Stimulated activated effector memory CD8-positive, alpha-beta T cell treated with anti-CD3 and anti-CD28 coated beads, Interleukin-12 subunit alpha, Interleukin-12 subunit beta, amount 100 ng/mL, for 72 hours (primary cell): ENCODE measurements around the gene PSG6.
"Not testable (repeated sequence)": the region's sequence is repeated elsewhere in the genome, so short reads cannot be mapped to it uniquely, and the experiment has no call there.

Experiments
- ATAC-seq: fragments of 150-1000 bp; cut with Tn5 transposase; 2 replicates; pipeline ENCODE4 v1.10.0; 2021
- DNase-seq, 2 donors: peaks; one replicate each; pipeline ENCODE4 v3.0.0; 2021 to 2022; ENCODE audit warnings: low spot score in 2 of 2
- H3K27ac Mint-ChIP-seq: one replicate; pipeline ENCODE4 v1.8.0; 2022; ENCODE audit warnings: mild to moderate bottlenecking, mixed read lengths
- H3K36me3 Mint-ChIP-seq: one replicate; pipeline ENCODE4 v1.8.0; 2022; ENCODE audit warnings: mild to moderate bottlenecking, mixed read lengths
- H3K4me1 Mint-ChIP-seq: one replicate; pipeline ENCODE4 v1.8.0; 2022; ENCODE audit warnings: mixed read lengths
- H3K4me3 Mint-ChIP-seq: one replicate; pipeline ENCODE4 v1.8.0; 2022; ENCODE audit warnings: mild to moderate bottlenecking, mixed read lengths
- H3K9me3 Mint-ChIP-seq: one replicate; pipeline ENCODE4 v1.8.0; 2022; ENCODE audit warnings: mixed read lengths

Gene PSG6

GRCh38 chr19:42919757-42920079, 2.0 kb upstream of the PSG6 start:
- Mint-ChIP-seq H3K9me3 (no peaks in the 10 kb centered on the region), H3K4me1 (no peaks in the 10 kb centered on the region), H3K4me3 (no peak overlapping the region), H3K36me3 (no peaks in the 10 kb centered on the region), H3K27ac (no peak overlapping the region)
- ATAC-seq (no peak), DNase-seq (no peak)

- not testable (repeated sequence) for H3K36me3 Mint-ChIP-seq, H3K9me3 Mint-ChIP-seq, H3K4me1 Mint-ChIP-seq, ATAC-seq, H3K27ac Mint-ChIP-seq, H3K4me3 Mint-ChIP-seq
- peak in 1 of 2 donors; percentile 43 for DNase-seq
These were observed 1.5 kb upstream of the PSG6 start for GRCh38 chr19:42919070-42919756.

GRCh38 chr19:42918377-42919069, 829 bp upstream of the PSG6 start:
- not testable (repeated sequence) for H3K27ac Mint-ChIP-seq, ATAC-seq, H3K36me3 Mint-ChIP-seq, H3K4me1 Mint-ChIP-seq, H3K4me3 Mint-ChIP-seq, H3K9me3 Mint-ChIP-seq
- peak in 1 of 2 donors; percentile 35 for DNase-seq

- not testable (repeated sequence) for H3K4me1 Mint-ChIP-seq, H3K36me3 Mint-ChIP-seq, H3K27ac Mint-ChIP-seq, H3K9me3 Mint-ChIP-seq, ATAC-seq, H3K4me3 Mint-ChIP-seq, DNase-seq
These were observed 763 bp downstream of the PSG6 start for GRCh38 chr19:42916931-42917330.

- H3K36me3 Mint-ChIP-seq, H3K27ac Mint-ChIP-seq, H3K9me3 Mint-ChIP-seq, ATAC-seq, H3K4me3 Mint-ChIP-seq, H3K4me1 Mint-ChIP-seq, DNase-seq: not testable (repeated sequence)
These were observed 4.2 kb downstream of the PSG6 start for GRCh38 chr19:42913516-42913915.

GRCh38 chr19:42912941-42913340, 4.8 kb downstream of the PSG6 start:
- ATAC-seq, H3K27ac Mint-ChIP-seq, H3K4me1 Mint-ChIP-seq, H3K36me3 Mint-ChIP-seq, H3K9me3 Mint-ChIP-seq, DNase-seq, H3K4me3 Mint-ChIP-seq: not testable (repeated sequence)

- H3K4me1 Mint-ChIP-seq, H3K9me3 Mint-ChIP-seq, H3K36me3 Mint-ChIP-seq, ATAC-seq, DNase-seq, H3K27ac Mint-ChIP-seq, H3K4me3 Mint-ChIP-seq: not testable (repeated sequence)
These were observed 6.0 kb downstream of the PSG6 start for GRCh38 chr19:42911731-42912130.

- not testable (repeated sequence) for H3K9me3 Mint-ChIP-seq, H3K27ac Mint-ChIP-seq, ATAC-seq, H3K4me3 Mint-ChIP-seq, H3K4me1 Mint-ChIP-seq, H3K36me3 Mint-ChIP-seq
- DNase-seq = peak in 1 of 2 donors; percentile 32
These were observed 11.5 kb downstream of the PSG6 start for GRCh38 chr19:42906162-42906561.

GRCh38 chr19:42900561-42900960, 17.1 kb downstream of the PSG6 start:
- not testable (repeated sequence) for H3K4me3 Mint-ChIP-seq, H3K4me1 Mint-ChIP-seq, DNase-seq

GRCh38 chr19:42899674-42900073, 18.0 kb downstream of the PSG6 start:
- H3K36me3 Mint-ChIP-seq, DNase-seq, H3K9me3 Mint-ChIP-seq, H3K4me1 Mint-ChIP-seq, ATAC-seq, H3K27ac Mint-ChIP-seq, H3K4me3 Mint-ChIP-seq: not testable (repeated sequence)

More at GRCh38 chr19:42900561-42900960, 17.1 kb downstream of the PSG6 start:
- not testable (repeated sequence) for H3K9me3 Mint-ChIP-seq, H3K36me3 Mint-ChIP-seq, H3K27ac Mint-ChIP-seq, ATAC-seq

- not testable (repeated sequence) for ATAC-seq
These were observed 18.6 kb downstream of the PSG6 start for GRCh38 chr19:42899110-42899509.

GRCh38 chr19:42898656-42899055, 19.0 kb downstream of the PSG6 start:
- not testable (repeated sequence) for DNase-seq, ATAC-seq

More at GRCh38 chr19:42899110-42899509, 18.6 kb downstream of the PSG6 start:
- not testable (repeated sequence) for DNase-seq, H3K36me3 Mint-ChIP-seq, H3K4me3 Mint-ChIP-seq, H3K27ac Mint-ChIP-seq, H3K4me1 Mint-ChIP-seq, H3K9me3 Mint-ChIP-seq

GRCh38 chr19:42897729-42898128, 20.0 kb downstream of the PSG6 start:
- not testable (repeated sequence) for DNase-seq, H3K27ac Mint-ChIP-seq, H3K4me3 Mint-ChIP-seq, H3K36me3 Mint-ChIP-seq, H3K4me1 Mint-ChIP-seq, ATAC-seq, H3K9me3 Mint-ChIP-seq

More at GRCh38 chr19:42898656-42899055, 19.0 kb downstream of the PSG6 start:
- not testable (repeated sequence) for H3K4me3 Mint-ChIP-seq, H3K27ac Mint-ChIP-seq, H3K4me1 Mint-ChIP-seq, H3K9me3 Mint-ChIP-seq, H3K36me3 Mint-ChIP-seq

- not testable (repeated sequence) for H3K4me3 Mint-ChIP-seq, H3K9me3 Mint-ChIP-seq, H3K4me1 Mint-ChIP-seq, ATAC-seq, H3K36me3 Mint-ChIP-seq, H3K27ac Mint-ChIP-seq, DNase-seq
These were observed 27.2 kb downstream of the PSG6 start for GRCh38 chr19:42890446-42890845.

GRCh38 chr19:42887876-42888445, 29.7 kb downstream of the PSG6 start:
- ATAC-seq, H3K36me3 Mint-ChIP-seq, DNase-seq, H3K4me3 Mint-ChIP-seq, H3K9me3 Mint-ChIP-seq, H3K27ac Mint-ChIP-seq, H3K4me1 Mint-ChIP-seq: not testable (repeated sequence)

- not testable (repeated sequence) for ATAC-seq, H3K36me3 Mint-ChIP-seq, H3K4me1 Mint-ChIP-seq, DNase-seq, H3K9me3 Mint-ChIP-seq, H3K27ac Mint-ChIP-seq, H3K4me3 Mint-ChIP-seq
These were observed 35.0 kb downstream of the PSG6 start for GRCh38 chr19:42882730-42883129.
